GM13976 (cell line): Measurements from ENCODE around the gene LZTFL1.
"Not testable (repeated sequence)": the region's sequence is repeated elsewhere in the genome, so short reads cannot be mapped to it uniquely, and the experiment has no call there.

Source experiments
- DNase-seq: peaks from one replicate; pipeline ENCODE4 v3.0.0; 2012; ENCODE audit warnings: low spot score
- CTCF ChIP-seq: IDR thresholded peaks from 2 replicates; pipeline ENCODE4 v1.5.1; 2012; ENCODE audit warnings: borderline replicate concordance, mild to moderate bottlenecking; ENCODE audit not compliant: insufficient read depth; ENCODE audit errors: extremely low read depth, missing control alignments, control extremely low read depth
- in situ Hi-C: fragments of 300-500 bp; cut with MboI; formaldehyde crosslinking; loops from one replicate; pipeline ENCODE4 v1.12.0; 2022; ENCODE audit warnings: low sequenced_read_pairs, mixed read lengths, inconsistent platforms; ENCODE audit not compliant: unreplicated experiment

Gene LZTFL1

GRCh38 chr3:45865563-45865962, 23.6 kb upstream of the LZTFL1 start:
- in situ Hi-C loops = no loop called here
- no peak for TF ChIP-seq CTCF
- no peak for DNase-seq

GRCh38 chr3:45864760-45865519, 23.0 kb upstream of the LZTFL1 start:
- DNase-seq = no peak
- in situ Hi-C loops = no loop called here
- no peak for TF ChIP-seq CTCF

- TF ChIP-seq CTCF = no peak
- in situ Hi-C loops = no loop called here
- DNase-seq = no peak
Measured at GRCh38 chr3:45861043-45861719, 19.3 kb upstream of the LZTFL1 start.

- DNase-seq = no peak
- in situ Hi-C loops = no loop called here
- TF ChIP-seq CTCF = no peak
Measured at GRCh38 chr3:45860481-45860880, 18.6 kb upstream of the LZTFL1 start.

- no peak for TF ChIP-seq CTCF
- in situ Hi-C loops = no loop called here
- DNase-seq = no peak
Measured at GRCh38 chr3:45858809-45859543, 17.1 kb upstream of the LZTFL1 start.

GRCh38 chr3:45857024-45857423, 15.1 kb upstream of the LZTFL1 start:
- in situ Hi-C loops, DNase-seq: not testable (repeated sequence)

- in situ Hi-C loops, DNase-seq: not testable (repeated sequence)
Measured at GRCh38 chr3:45856323-45856722, 14.4 kb upstream of the LZTFL1 start.
